Activated gamma-delta T cell (primary cell): ENCODE measurements around the gene COL6A3.

ENCODE experiments used
- DNase-seq: peaks from one replicate; lab custom pipeline; 2025; lab: John Stamatoyannopoulos, UW
- total RNA-seq, 2 donors: gene quantifications; one replicate each; lab custom pipeline; 2026; lab: John Stamatoyannopoulos, UW

COL6A3 gene, protein sequence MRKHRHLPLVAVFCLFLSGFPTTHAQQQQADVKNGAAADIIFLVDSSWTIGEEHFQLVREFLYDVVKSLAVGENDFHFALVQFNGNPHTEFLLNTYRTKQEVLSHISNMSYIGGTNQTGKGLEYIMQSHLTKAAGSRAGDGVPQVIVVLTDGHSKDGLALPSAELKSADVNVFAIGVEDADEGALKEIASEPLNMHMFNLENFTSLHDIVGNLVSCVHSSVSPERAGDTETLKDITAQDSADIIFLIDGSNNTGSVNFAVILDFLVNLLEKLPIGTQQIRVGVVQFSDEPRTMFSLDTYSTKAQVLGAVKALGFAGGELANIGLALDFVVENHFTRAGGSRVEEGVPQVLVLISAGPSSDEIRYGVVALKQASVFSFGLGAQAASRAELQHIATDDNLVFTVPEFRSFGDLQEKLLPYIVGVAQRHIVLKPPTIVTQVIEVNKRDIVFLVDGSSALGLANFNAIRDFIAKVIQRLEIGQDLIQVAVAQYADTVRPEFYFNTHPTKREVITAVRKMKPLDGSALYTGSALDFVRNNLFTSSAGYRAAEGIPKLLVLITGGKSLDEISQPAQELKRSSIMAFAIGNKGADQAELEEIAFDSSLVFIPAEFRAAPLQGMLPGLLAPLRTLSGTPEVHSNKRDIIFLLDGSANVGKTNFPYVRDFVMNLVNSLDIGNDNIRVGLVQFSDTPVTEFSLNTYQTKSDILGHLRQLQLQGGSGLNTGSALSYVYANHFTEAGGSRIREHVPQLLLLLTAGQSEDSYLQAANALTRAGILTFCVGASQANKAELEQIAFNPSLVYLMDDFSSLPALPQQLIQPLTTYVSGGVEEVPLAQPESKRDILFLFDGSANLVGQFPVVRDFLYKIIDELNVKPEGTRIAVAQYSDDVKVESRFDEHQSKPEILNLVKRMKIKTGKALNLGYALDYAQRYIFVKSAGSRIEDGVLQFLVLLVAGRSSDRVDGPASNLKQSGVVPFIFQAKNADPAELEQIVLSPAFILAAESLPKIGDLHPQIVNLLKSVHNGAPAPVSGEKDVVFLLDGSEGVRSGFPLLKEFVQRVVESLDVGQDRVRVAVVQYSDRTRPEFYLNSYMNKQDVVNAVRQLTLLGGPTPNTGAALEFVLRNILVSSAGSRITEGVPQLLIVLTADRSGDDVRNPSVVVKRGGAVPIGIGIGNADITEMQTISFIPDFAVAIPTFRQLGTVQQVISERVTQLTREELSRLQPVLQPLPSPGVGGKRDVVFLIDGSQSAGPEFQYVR (N-terminal part only)
- total RNA-seq, result 1.4 to 2.8 reads per million in 2 donors

DNA sequence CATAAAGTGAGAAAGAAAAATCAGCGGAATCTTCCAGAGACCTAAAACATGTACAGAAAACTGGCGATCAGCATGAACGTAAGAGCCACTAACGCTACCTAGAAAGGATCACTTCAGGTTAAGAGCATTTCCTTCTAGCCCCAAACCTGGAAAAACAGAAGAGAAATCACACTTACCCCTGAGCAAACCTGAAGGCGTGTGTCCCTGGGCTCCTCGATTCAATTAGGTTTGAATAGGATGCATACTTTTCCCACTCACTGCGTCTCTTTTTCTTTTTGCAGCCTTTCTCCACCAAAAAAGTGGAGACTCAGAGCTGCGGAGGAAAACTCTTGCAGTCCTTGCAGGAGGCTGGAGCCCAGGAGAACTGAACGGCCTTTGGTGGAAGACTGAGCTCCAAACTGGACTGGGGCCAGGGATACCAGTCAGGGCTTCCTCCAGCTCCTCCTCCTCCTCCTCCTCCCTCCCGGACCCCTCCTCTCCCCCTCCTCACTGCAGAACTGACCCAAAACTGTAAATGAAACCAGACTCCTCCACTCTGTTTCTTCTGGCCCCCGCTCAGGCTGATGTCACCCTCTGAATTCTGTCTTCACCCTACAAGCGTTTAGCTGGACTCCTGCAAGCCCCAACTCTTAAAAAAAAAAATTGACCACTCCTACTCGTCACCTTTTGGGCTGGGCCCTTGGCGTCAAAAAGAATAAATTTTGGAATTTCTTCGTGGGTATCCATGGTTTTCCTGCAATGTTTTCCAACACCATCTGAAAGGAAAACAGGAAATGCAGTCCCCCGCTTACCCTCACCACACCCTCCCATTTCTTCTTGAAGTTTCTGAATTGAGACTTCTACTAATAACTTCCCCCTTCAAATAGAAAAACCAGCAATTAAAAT lies at the start of gene COL6A3:
TSS of gene COL6A3 (minus strand) at position 388 of the 885 bp plus-strand sequence. CDS start 17,347 bp downstream, outside the sequence.
- no peak for DNase-seq

DNA sequence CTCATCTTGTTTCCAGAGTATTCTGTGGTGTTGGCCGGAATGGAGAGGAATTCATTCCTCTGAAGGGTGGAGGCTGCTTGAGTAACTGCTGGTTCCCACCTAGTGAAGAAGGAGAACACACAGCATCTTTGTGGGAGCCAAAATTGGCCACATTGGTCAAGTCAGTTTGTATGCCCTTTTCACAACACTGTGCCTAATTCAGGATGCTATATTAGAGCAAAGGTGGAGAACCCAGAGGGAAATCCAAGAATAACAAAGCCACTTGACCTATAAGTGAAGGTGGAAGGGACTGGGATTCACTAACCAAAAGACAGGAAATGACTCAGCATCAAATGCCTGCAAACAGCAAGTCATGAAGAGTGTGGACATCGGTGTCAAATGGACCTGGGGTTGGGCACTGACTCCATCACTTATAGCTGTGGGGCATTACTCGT lies 45.8 kb upstream of the COL6A3 start:
- no peak for DNase-seq

DNA sequence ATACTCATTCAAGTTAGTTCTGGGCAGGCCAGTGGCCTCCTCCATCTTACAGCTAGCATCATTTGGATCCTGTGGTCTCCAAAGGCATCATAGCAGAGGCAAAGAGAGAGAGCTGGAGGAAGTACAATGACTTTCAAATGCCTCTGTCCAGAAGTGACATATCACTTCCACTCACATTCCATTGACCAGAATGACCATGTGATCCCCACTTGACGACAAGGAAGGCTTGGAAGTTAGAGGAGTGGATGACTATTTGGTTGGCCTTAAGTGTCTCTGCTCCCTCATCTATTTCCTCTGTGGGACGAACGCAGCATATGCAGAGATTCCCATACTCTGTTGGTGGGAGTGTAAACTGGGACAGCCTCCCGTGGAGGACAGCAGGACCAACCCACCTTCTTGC lies 45.3 kb upstream of the COL6A3 start:
- DNase-seq, result no peak

DNA sequence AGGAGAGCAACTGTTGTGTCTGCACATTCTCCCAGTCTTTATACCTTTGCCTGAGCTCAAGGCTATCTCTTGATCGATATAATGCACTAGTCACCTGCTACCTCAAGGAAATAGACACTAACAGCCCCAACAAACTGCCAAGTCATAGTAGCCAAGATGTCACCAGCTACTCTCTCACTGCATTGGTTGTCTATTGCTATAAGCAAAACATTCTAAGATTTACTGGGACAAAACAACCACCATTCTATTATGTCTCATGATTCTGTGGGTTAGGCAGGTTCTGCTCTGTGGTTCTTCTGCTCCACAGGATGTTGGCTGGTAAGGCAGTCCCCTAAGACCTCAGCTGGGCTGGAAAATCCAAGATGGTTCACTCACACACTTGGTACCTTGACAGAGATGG lies 44.6 kb upstream of the COL6A3 start:
- DNase-seq, result no peak

DNA sequence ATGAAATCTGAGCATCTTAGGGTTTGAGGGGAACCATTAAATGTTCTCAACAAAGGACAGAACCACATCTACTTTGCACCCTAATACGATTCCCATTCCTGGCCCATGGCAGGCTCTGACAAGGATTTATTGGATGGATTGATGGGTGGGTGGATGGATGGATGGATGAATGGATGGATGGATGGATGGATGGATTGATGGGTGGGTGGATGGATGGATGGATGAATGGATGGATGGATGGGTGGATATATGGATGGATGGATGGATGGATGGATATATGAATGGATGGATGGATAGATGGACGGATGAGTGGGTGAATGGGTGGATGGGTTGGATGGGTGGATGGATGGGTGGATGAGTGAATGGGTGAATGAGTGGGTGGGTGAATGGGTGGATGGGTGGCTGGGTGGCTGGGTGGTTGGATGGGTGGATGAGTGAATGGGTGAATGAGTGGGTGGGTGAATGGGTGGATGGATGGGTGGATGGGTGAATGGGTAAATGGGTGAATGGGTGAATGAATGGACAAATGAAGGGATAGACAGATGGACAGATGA lies 43.5 kb upstream of the COL6A3 start:
- DNase-seq, result no peak

DNA sequence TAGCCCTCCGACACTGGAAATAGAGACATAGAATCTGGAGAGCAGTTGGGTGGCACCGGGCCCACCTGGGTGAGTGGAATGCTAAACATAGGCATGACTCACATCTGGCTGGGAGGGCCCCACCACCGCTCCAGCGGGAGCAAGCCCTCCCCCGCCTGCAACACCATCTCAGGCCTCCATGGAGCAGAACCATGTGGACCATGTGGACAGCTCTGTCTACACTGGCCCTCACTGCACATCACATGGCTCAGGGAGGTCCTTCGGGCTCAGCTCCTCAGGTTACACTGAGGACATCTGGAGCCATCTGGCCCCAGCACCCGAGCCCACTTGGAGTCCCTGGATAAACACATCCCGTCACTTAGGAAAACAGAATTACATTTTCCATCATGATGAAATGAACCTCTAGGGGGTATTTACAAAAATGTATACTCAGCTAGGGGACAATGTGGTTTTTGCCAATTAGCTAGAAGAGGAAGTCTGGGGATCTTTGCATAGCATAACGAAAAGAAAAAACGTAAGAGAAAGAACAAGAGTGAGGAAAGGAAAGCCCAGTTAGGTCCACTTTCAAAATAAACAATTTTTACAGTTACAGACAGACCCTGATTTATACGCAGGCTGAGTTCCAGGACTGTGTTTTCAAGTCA lies 42.4 kb upstream of the COL6A3 start:
- DNase-seq, result no peak

DNA sequence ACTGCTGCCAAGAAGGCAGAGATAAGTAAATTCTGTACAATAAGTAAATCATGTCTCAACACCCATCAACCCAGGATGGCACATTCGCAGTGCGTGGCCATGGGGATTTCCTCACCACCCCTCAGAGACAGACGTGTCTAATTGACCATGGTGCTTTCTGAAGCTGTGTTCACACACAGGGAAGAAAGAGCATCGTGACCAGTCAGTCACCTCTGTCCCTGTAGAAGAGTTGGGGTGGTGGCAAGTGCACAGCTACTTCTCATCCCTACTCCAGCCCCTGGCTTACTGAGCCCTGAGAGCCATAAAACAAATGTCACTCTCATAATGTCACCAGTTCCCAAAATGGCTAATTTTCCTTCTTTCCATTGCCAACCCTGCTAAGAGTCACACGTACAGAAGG lies 41.8 kb upstream of the COL6A3 start:
- no peak for DNase-seq

DNA sequence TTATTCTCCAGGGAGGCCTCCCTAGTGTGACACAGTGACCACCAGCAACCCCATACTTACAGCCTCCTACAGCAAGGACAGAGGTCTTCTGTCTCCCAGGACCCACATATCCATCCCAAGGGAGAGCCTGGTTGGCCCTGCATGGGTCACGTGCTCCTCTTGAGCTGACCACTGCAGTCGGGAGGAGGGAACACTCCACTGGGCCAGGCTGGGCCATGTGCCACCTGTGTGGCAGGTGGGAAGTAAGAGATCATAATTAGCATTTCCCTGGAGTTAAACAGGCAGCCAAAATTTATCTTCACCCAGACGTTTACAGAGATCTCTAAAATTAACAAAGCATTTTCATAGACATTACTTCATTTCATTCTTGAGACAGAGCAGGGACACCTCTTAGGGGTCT lies 39.7 kb upstream of the COL6A3 start:
- DNase-seq, result no peak

DNA sequence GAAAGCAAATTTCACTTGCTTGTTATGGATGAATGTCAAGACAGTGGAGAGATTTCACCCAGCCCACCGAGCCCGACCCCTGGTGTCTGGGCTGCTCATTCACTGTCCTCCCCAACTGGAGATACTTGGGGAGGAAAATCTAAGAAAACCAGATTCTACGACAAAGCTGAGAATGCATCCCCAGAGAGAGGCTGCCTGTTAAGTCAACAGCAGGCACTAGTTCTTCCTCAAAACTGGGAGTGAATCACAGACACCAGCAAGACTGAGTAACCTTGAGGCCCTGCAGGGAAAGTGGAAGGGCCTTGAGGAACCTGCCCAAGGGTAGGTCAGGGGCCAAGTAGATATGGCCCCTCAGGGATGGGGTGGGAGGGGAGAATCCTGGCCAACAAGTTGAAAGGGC lies 38.9 kb upstream of the COL6A3 start:
- DNase-seq, result no peak

DNA sequence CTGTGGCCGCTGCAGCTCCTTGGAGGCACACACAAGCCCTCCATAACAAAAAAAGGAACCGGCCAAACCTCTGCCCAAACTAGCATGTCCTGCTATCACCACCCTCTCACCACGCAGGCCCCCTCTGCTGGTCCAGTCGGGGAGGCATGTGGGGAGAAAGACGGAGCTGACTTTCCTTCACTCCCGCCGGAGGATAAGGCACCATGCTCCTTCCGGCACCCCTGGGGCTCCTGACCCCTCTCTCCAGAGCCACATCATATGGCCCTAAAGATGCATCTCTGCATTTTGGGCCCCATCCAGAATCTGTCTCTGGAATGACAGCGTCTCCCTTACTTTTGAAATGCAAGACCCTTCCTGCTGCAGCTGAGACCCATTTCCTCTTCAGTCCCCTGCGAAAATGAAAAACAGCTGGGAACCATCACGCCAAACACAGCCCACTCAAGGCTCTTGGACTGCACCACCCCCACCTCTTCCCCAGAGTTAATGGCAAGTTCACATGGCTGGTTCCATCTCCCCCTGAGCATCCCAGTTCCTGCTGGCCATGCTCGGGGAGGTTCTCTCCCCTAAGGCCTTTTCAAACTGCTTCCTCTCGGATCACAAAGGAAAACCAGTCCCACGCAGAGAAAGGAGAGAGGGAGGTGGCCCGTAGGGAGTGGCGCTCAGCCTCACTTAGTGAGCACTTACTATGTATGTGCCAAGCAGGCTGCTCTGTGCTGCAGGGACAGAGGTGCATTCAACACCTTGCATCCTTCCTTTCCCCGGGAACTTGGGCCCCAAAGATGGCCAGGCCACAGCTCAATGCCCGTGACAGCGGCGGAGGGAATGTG lies 37.9 kb upstream of the COL6A3 start:
- DNase-seq, result no peak

DNA sequence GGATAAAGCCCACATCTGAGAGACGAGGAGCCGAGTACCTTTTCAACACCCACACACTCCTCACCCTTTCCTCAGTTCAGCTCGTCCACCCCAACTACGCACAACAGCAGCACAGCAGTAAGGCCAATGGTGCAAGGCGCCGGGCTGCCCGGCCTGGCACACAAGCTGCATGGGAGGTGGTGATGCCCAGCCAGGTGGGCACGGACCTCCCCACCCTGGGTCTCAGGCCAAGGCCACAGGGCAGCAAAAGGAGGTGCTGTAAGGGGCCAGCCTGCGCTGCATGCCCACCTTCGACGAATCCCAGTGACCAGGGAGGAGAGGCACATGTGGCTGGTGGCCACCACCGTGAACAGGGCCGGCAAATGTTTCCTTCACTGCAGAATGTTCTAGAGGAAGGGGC lies 36.6 kb upstream of the COL6A3 start:
- DNase-seq, result no peak

DNA sequence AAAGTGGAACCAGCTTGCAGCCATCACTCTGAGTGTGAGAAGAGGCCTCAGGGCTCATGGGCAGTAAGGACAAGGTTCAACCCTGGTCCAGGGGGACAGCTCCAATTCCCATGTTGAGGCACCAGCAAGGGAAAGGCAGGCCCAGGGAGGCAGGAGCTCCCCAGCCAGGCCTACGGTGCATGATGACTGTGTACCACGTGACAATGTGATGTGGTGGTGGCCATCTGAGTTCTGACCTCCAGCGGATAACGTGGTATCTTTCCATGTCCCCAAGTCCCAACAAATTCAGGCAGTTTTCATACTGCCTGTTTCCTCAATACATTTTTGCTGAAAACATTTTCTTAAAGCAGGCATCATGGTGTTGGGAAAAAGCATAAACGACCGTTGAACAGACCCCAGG lies 36.1 kb upstream of the COL6A3 start:
- DNase-seq, result no peak

DNA sequence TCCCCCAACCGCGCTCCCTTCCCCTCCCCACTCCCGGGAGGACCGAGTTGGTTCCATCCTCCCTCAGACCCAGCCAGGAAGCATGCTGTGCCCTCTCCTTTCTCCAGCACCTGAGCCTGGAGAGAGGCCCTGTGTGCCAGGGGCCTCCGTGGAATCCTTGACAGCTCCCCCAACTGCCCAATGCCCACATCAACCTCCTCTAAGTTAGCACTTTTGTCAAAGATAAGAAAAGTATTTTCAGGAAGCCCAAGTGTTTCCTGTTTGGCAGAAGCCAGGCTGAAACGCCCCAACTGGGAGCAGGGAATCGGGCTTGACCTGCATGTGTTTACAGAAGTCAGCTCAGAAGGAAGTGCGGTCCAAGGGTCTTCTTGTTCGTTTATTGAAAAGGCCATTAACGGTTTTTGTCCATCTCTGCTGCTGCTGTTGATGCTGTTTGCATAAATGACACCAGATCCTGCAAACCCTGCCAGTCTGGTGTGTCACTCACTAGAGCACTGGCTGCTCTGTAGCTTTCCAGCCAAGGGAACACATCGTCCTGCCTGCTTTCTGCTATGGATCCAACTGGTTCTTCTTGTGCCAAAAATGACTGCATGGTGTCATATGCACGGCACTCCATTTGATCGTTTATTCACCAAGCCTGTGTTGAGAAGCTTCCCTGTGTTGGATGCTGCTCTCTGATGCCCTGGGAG lies 35.4 kb upstream of the COL6A3 start:
- no peak for DNase-seq

DNA sequence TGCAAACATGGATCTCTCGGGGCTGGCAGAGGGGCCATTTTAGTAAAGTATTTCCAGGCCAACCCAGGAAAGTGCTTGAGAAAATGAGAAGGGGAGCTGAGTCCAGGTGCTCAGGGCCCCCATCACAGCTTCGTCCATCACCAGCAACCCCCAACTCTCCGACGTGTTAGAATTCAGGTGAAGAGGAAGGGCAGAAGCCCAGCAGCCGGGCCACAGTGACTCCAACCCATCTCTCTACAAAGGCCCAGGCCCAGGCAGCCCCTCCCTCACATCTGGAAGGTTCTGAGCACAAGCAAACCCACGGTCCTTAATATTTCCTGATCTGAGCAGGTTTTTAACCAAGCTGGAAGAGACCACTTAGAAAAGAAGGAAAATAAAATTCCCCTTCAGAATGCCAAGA lies 34.7 kb upstream of the COL6A3 start:
- DNase-seq, result no peak

DNA sequence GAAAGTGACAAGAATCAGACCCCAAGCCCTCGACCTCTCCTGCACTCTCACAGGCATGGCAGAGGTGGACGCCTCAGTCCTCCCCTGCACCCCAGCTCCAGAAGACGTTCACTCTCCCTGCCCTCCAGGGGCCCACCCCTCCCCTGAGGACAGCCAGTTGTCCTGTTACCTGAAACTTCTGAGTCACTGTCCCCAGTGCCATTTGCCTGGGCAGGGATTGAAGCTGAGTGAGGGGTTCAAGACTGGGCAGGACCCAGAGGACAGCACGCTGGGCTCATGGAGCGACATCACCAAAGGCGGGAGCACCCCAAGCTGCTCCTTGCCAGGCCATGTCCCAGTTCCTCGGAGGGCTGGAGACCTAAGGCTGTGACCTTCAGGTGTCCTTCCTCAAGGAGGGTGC lies 34.2 kb upstream of the COL6A3 start:
- DNase-seq, result no peak

DNA sequence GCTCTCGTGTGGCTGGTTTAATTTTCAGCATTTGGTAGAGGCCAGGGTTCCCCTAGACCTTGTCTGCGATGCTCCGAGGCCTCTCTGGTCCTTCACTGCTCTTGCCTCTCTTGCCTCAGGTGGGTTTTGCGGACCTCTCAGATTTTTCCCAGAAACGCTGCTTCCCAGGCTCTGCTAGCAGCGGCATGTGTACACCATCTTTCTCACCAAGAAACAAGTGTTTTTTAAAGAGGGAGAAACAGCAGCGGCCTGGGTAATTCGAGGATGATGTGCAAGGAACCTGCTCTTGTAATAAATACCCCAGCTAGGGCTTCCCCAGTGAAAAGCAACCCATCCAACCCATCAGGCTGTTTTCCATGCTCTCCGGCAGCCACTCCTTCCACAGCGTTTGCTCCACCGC lies 33.5 kb upstream of the COL6A3 start:
- no peak for DNase-seq

DNA sequence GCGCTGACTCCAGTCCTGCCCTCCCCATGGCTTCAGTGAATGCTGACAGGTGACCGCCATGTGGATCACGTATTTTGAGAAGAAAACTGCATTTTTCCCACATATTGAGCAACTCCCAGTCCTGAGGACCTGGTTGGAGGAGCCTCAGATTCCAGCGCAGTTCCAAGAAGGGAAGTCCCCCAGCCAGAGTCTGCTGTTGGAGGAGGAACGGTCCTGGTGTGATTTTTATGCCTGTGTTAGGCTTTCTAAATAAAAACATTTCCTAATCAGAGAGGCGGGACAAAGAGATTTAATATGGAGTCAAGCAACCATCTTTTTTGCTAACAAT lies 32.3 kb upstream of the COL6A3 start:
- DNase-seq, result no peak

DNA sequence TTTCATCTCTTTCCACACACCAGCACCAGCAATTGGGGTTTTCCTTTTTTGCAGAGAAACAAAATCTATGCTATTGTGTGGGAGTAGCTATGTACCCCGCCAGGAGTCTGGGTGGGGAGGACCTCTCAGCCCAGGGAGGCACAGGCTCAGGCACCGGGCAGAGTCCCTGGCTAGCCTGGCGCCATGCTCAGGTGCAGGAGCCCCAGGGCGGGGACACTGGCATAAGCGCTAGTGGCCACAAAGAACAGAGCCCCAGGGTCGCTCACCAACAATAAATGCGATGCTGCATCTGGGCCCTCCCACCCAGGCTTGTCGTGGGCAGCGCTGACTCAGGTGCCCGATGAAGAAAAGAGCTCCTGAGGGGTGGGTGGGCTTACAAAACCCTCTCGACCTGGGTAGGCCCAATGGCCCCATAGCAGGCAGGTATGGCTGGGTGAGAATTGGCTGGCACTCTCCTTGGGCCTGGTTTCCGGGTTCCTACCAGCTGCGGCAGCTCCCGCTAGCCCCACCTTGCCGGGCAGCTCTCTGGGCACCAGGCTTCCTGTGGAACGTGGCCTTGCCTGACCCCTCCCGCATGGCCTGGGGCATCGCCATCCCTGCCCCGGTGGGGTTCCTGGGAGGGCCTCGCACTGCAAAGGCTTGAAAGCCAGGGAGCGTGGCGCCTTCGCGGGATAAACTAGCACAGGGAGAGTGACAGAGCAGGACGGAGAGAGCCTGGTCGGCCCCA lies 31.8 kb upstream of the COL6A3 start:
- no peak for DNase-seq
